ENCODE measurements around the gene GALNT12.

The GALNT12 gene

DNA sequence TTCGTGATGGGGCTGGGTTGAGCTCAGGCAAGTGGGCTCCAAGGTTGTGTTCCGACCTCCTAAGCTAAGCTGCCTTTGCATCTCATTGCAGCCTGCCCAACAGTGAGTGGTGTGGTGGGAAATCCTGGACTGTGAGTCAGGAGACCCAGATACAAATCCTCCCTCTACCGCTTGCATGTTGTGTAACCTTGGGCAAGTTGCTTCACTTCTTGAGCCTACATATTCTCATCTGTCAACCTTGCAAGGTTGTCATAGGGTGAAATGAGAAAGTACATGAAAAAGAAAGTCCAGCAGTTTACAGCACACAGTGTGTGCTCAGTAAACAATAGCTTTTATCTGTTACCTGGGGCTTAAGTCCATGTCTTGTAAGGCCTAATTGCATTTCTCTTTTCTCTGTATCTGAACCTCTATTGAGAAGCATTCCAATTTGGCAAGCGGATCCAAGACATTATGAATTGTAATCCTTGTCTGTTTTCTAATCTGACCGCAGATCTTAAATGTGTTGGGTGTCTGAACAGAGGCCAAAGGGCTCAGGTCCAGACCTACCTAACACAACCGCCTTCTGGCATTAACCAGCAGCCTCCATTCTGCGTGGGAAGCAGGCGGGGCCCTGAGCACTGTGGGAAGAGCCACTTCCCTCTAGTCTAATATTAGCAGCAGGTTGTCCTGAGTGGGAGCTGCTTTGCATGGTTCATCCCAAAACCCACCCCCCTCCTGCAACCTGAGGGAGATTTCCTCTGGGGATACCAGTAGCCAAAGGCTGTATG lies 1.8 kb upstream of the GALNT12 start:
- no peak for DNase-seq

- no peak for DNase-seq
Measured at GRCh38 chr9:98806394-98807035, 955 bp upstream of the GALNT12 start.

- DNase-seq: no peak
Measured at GRCh38 chr9:98807814-98808195, 335 bp downstream of the GALNT12 start.

DNA sequence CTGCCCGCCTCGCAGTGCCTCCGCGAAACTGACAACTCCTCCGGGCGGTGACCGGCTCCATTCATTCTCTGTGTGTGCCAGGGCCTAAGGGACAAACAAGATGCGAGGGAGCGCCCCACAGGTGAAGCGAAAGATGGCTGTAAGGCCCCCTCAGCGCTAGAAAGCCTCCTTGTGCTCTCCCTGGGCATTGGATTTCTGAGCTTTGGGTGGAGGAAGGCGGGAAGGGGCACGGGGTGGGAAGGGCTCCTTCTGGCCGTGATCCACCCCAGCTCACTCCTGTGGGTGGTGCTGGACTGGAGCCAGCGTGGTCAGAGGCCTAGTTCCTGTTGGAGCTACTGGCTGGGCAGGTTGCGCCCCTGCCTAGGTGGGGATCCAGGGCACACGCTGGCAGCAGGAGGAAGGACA lies 943 bp downstream of the GALNT12 start:
- no peak for DNase-seq

GRCh38 chr9:98808875-98809274 lies 1.4 kb downstream of the GALNT12 start:
- DNase-seq: no peak

DNA sequence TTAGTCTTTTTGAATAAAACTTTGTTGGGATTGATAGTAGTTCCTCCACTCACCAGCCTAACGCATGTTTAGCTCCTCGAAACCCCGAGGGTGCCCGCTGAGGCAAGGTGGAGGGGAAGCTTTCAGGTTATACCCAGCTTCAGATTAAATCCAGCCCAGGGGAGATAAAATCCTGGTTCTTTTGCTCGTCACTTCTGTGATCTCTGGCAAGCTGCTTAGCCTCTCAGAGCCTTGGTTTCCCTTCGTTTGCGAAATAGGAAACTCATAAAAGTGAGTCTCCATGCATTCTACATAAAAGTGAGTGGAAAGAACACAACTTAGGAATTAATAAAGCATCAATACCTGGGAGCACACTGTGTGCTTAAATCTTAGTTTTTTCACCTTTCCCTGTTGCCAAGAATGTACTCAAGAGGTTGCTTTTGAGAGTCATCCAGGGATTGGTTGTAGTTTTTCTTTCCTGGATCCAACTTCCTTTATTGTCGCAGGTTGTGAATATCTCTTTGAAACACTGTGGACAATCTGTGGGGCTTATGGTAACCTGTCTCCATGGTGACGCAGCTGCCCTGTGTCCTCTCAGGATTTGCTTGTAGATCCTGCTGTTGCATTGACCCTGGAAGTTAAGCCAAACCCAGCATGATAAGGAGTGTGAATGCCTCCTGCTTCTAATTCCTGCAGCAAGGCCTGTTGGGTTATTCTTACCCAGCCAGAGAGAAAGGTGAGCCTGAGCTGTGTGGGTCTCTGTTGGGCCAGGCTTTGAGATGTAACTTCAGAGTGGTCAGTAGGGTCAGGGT lies 2.0 kb downstream of the GALNT12 start:
- DNase-seq: no peak

DNA sequence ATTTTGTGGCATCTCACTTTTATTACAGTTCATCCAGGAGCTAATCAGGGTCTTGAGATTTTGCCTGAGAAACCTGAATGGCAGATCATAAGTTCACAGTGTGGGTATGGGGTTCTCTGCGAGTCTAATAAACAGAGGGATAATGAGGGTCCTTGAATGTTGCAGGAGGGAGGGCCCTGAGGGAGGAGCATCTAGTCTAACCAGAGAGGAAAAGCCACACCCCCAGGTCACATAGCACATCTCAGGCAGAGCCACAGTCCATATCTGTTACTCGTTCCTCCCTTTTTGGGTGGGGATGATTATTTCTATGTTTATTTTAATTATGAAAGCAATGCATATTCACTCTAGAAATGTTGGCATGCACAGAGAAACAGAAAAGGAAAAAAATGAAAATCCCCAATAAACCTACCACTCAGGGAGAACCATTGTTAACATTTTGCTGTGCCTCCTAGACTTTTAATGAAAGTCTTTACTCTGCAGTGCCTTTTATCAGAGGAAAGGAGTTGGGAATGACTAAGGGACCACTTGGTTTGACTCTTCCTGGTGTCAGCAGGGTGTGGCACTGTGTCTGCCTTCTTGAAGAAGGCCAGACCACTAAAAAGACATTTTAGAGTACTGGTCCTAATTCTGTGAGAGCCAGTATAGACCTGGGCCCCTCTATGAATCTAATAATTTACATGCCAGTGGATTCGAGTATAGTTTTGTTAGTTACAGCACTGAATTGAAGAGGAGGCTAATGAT lies 2.8 kb downstream of the GALNT12 start:
- DNase-seq: no peak

DNA sequence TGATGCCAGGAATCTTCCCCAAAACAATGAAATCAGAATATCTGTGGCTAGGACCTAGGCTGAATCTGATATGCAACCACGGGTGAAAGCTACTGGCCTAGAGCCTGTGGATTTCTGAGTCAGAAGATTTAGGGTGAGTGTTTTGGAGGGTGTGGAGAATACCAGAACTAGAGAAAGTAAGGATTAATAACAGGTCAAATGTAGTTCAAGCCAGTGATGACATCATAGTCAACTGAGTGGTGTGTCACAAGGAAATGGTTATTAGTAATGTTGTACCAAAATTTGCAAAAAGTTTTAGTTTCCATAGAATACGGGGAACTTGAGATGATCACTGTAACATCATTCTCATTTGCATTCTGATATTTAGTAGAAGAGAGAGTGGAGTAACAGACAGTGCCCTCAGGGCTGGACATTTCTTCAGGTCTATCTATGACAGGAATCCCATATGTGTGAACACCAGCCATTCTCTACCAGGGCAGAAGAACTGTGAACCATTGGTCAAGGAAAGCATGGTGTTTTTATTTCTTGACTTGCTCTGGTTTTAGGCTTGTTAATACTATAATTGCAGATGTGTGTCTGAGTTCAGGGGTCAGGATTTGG lies 3.7 kb downstream of the GALNT12 start:
- DNase-seq: no peak

- DNase-seq: no peak
Measured at GRCh38 chr9:98815391-98815951, 8.0 kb downstream of the GALNT12 start.

GRCh38 chr9:98818764-98819163 lies 11.3 kb downstream of the GALNT12 start:
- no peak for DNase-seq

- DNase-seq: no peak
Measured at GRCh38 chr9:98819231-98819630, 11.8 kb downstream of the GALNT12 start.

GRCh38 chr9:98821831-98822230 lies 14.4 kb downstream of the GALNT12 start:
- no peak for DNase-seq

DNA sequence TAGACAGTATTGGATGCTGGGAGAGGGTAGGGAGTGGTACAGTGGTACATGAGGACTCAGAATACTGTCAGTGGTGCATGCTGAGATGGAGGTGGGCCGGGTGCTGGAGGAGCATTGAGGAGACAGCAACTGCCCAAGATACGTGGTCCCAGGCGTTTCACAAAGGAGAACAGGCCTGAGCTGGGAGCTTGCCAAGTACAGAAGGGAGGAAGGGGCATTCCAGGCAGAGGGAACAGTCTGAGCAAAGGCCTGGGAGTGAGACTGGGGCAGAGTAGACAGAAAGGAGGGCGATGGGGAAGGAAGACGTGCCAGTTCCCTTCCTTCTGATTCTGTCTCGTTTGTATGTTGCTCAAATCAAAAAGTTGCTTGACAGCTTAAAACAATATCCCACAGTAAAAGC lies 15.2 kb downstream of the GALNT12 start:
- no peak for DNase-seq

- DNase-seq: no peak
Measured at GRCh38 chr9:98823666-98824334, 16.3 kb downstream of the GALNT12 start.

DNA sequence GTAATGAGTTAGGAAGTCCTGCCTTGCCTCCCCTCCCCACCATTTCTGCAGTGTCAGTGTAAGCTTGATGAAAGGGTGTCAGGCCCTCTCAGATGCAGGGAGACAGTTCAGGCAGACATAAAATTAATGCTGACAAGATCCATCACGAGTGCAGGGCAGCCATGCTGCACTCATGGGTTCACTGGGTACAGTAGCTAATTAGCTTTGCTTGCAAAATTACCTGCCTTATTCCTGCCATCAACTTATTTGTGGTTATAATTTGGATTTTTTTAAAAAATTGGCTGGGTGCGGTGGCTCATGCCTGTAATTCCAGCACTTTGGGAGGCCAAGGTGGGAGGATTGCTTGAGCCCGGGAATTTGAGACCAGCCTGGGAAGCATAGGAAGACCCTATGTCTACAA lies 17.9 kb downstream of the GALNT12 start:
- no peak for DNase-seq

GRCh38 chr9:98826716-98827115 lies 19.2 kb downstream of the GALNT12 start:
- DNase-seq: no peak

DNA sequence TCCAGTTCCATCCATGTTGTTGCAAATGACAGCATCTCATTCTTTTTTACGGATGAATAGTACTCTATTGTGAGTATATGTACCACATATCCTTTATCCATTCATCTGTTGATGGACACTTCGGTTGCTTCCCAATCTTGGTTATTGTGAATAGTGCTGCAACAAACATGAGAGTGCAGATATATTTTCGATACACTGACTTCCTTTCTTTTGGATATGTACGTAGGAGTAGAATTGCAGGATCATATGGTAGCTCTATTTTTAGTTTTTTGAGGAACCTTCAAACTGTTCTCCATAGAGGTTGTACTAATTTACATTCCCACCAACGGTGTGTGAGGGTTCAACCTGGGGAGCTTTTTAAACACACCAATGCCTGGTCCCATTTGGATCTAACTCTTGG lies 22.3 kb downstream of the GALNT12 start:
- DNase-seq: no peak

DNA sequence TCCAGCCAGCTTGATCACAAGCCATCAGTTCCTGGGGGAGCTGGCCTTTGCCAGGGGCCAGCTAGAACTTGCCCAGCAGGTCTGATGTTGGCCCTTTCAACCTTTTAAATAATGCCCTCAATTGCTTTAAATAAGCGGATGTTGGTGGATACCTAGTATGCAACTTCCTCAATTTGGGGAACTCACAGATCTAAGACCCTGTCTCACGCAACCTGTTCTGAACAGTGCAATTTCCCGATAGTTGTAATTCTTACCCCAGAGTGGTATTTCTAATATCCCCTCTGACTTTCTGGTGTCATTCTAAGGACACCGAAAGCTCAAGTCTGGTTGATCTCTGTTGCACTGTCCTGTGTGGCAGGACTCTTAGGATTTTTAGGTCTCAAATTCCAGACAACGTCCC lies 23.1 kb downstream of the GALNT12 start:
- DNase-seq: no peak

DNA sequence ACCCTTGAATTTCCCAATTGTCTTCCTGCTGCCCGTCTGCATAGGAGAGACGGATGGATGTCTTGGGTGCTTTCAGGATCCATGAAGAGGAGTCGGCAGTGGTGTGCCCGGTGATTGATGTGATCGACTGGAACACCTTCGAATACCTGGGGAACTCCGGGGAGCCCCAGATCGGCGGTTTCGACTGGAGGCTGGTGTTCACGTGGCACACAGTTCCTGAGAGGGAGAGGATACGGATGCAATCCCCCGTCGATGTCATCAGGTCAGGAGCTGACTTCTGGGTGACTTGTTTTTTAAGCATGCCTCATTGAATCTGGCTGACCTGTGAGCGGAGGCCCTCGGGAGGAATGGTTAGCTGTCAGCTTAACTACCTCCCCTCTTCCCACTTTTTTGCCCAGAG lies 24.2 kb downstream of the GALNT12 start:
- no peak for DNase-seq

- DNase-seq: no peak
Measured at GRCh38 chr9:98832768-98833089, 25.3 kb downstream of the GALNT12 start.

DNA sequence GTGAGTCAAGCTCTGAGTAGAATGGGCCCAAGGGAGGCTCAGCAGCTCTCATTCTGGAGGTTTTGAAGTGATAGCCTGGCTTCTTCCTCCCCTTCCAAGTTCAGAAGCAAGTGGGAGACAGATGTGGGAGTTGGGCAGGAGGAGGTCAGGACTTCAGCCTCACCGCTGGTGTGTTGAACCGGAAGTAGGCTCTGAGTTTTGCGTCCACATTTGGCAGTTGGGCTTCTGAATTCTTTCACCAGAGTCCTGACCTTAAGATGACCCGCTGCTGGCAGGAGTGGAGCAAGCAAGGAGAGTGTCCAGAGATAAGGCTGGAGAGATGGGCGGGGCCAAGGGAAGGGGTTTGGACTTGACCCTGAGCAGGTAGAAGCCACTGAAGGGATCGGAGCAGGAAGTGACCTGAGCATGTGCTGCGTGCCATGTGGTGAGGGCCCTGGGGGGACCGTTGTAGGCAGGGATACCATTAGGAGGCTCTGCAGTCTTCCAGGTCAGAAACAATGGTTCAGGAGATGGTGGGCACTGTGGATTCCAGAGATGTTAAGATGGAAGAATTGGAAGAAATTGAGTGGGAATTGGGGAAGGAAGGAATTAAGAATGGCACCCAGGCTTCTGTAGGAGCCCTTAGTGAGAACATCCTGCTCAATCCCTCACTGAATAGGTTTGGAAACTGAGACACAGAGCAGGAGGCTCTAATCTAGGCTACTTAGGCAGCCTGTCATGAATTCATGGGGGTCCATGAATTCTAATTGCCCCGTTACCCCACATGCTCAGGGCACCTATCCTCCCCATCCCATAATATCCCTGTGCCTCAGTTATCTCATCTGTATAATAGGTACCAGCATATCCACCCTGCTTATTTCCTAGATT lies 25.9 kb downstream of the GALNT12 start:
- DNase-seq: no peak
